ENCODE data around the gene TMPRSS15.

The TMPRSS15 gene

GRCh38 chr21:18340387-18340942, 63.1 kb downstream of the TMPRSS15 start:
- DNase-seq, result no peak

GRCh38 chr21:18335651-18336236, 67.8 kb downstream of the TMPRSS15 start:
- DNase-seq, result no peak

- no peak for DNase-seq
Measured at GRCh38 chr21:18334066-18334465, 69.5 kb downstream of the TMPRSS15 start.

GRCh38 chr21:18318156-18318555, 85.4 kb downstream of the TMPRSS15 start:
- no peak for DNase-seq

- no peak for DNase-seq
Measured at GRCh38 chr21:18298228-18298627, 105.4 kb downstream of the TMPRSS15 start.

- no peak for DNase-seq
Measured at GRCh38 chr21:18294100-18294499, 109.5 kb downstream of the TMPRSS15 start.

GRCh38 chr21:18289876-18290275, 113.7 kb downstream of the TMPRSS15 start:
- DNase-seq, result no peak

- DNase-seq, result no peak
Measured at GRCh38 chr21:18285379-18285778, 118.2 kb downstream of the TMPRSS15 start.

- DNase-seq, result no peak
Measured at GRCh38 chr21:18275781-18276180, 127.8 kb downstream of the TMPRSS15 start.

GRCh38 chr21:18274370-18274769, 129.2 kb downstream of the TMPRSS15 start:
- DNase-seq, result no peak

GRCh38 chr21:18273400-18273799, 130.2 kb downstream of the TMPRSS15 start:
- no peak for DNase-seq

GRCh38 chr21:18269856-18270255, 133.7 kb downstream of the TMPRSS15 start:
- DNase-seq, result no peak

- DNase-seq, result no peak
Measured at GRCh38 chr21:18268906-18269305, 134.7 kb downstream of the TMPRSS15 start.

GRCh38 chr21:18267496-18267895, 136.1 kb downstream of the TMPRSS15 start:
- no peak for DNase-seq

GRCh38 chr21:18265944-18266343, 137.6 kb downstream of the TMPRSS15 start:
- no peak for DNase-seq

- no peak for DNase-seq
Measured at GRCh38 chr21:18253799-18254198, 149.8 kb downstream of the TMPRSS15 start.

GRCh38 chr21:18253221-18253620, 150.4 kb downstream of the TMPRSS15 start:
- DNase-seq, result no peak

- no peak for DNase-seq
Measured at GRCh38 chr21:18252680-18253079, 150.9 kb downstream of the TMPRSS15 start.

GRCh38 chr21:18252256-18252655, 151.3 kb downstream of the TMPRSS15 start:
- no peak for DNase-seq

GRCh38 chr21:18251065-18251464, 152.5 kb downstream of the TMPRSS15 start:
- DNase-seq, result no peak

- DNase-seq, result no peak
Measured at GRCh38 chr21:18249672-18250071, 153.9 kb downstream of the TMPRSS15 start.

GRCh38 chr21:18248171-18248570, 155.4 kb downstream of the TMPRSS15 start:
- no peak for DNase-seq

- no peak for DNase-seq
Measured at GRCh38 chr21:18245464-18245967, 158.1 kb downstream of the TMPRSS15 start.

GRCh38 chr21:18244671-18245463, 158.7 kb downstream of the TMPRSS15 start, which contains the start of gene CHODL:
Gene CHODL, plus strand, starts transcription at chr21:18244833. Its CDS starts 391 bp downstream, at chr21:18245224.
- DNase-seq, result no peak
